HepG2 (cell line): ENCODE data around the gene SLC35D2. TPM values are rescaled to one million over a fixed set of nuclear protein-coding genes. Genes with fewer than 3 reads are reported as not detected.

ENCODE experiments used
- ARNT2 ChIP-seq: sonication (generic); formaldehyde crosslinking; IDR thresholded peaks from 2 replicates; pipeline ENCODE4 v1.8.0; 2022; ENCODE audit warnings: mild to moderate bottlenecking, low read depth, missing genetic modification reagents, moderate library complexity
- ASH2L ChIP-seq: fragments of 300-600, 200-600 bp; sonication (generic); IDR thresholded peaks from 2 replicates; pipeline ENCODE4 v1.7.0; 2017; ENCODE audit warnings: low read depth, mild to moderate bottlenecking, moderate library complexity, mixed read lengths, low read length; ENCODE audit not compliant: insufficient read length
- ATF7-NPFF ChIP-seq: sonication (generic); formaldehyde crosslinking; IDR thresholded peaks from 2 replicates; pipeline ENCODE4 v1.8.1; 2023; ENCODE audit warnings: mild to moderate bottlenecking, low read depth, missing genetic modification reagents, moderate library complexity
- CEBPB ChIP-seq: IDR thresholded peaks from 2 replicates; pipeline ENCODE4 v1.6.1; 2011; ENCODE audit warnings: low read depth, low read length, improper control_type of control experiment, borderline replicate concordance
- CREB1 ChIP-seq, 2 experiments: fragments of 450-650 bp in 1 of 2; IDR thresholded peaks; 2 replicates each; pipeline ENCODE4 v1.6.1; 2016 to 2017; ENCODE audit warnings: control low read depth in 1 of 2, mild to moderate bottlenecking in 1 of 2, missing compliant biosample characterization in 1 of 2, missing genetic modification characterization in 1 of 2
- EHMT2 ChIP-seq: fragments of 200-600 bp; sonication (generic); IDR thresholded peaks from 2 replicates; pipeline ENCODE4 v1.7.0; 2017; ENCODE audit warnings: antibody characterized with exemption, low read depth, low read length, borderline replicate concordance
- HNF4G ChIP-seq, 2 experiments: sonication (generic) in 1 of 2; formaldehyde crosslinking in 1 of 2; IDR thresholded peaks; 2 replicates each; pipeline versions ENCODE4 v1.4.0 to v1.6.1; 2011 to 2020; ENCODE audit warnings: borderline replicate concordance in 2 of 2, low read depth in 2 of 2, mild to moderate bottlenecking in 2 of 2, low read length in 1 of 2, missing genetic modification reagents in 1 of 2, moderate library complexity in 1 of 2
- HOXA5 ChIP-seq: sonication (generic); formaldehyde crosslinking; IDR thresholded peaks from 2 replicates; pipeline ENCODE4 v1.4.0; 2020; ENCODE audit warnings: missing genetic modification reagents
- JUN ChIP-seq: sonication (generic); formaldehyde crosslinking; IDR thresholded peaks from 2 replicates; pipeline ENCODE4 v1.4.0; 2020; ENCODE audit warnings: mild to moderate bottlenecking, missing genetic modification reagents
- MIER3 ChIP-seq: IDR thresholded peaks from 2 replicates; pipeline ENCODE4 v1.6.1; 2016; ENCODE audit warnings: missing compliant biosample characterization, borderline replicate concordance
- PATZ1 ChIP-seq: sonication (generic); formaldehyde crosslinking; IDR thresholded peaks from 2 replicates; pipeline ENCODE4 v1.4.0; 2020; ENCODE audit warnings: missing genetic modification reagents
- PHF21A ChIP-seq: sonication (generic); formaldehyde crosslinking; IDR thresholded peaks from 2 replicates; pipeline ENCODE4 v1.5.0; 2020; ENCODE audit warnings: mild to moderate bottlenecking, missing genetic modification reagents
- POGK ChIP-seq: sonication (generic); formaldehyde crosslinking; conservative IDR thresholded peaks from 2 replicates; pipeline ENCODE4 v1.8.0; 2022; ENCODE audit warnings: mild to moderate bottlenecking, moderate library complexity, missing genetic modification reagents
- POLR2AphosphoS5 ChIP-seq: IDR thresholded peaks from 2 replicates; pipeline ENCODE4 v1.6.1; 2012; ENCODE audit warnings: low read depth, low read length
- RELA ChIP-seq: sonication (generic); formaldehyde crosslinking; IDR thresholded peaks from 2 replicates; pipeline ENCODE4 v1.4.0; 2020; ENCODE audit warnings: missing genetic modification reagents
- SAP130 ChIP-seq: IDR thresholded peaks from 2 replicates; pipeline ENCODE4 v1.6.1; 2016; ENCODE audit warnings: low read depth
- SIX1 ChIP-seq: sonication (generic); formaldehyde crosslinking; IDR thresholded peaks from 2 replicates; pipeline ENCODE4 v1.4.0; 2020; ENCODE audit warnings: missing genetic modification reagents, borderline replicate concordance
- SOX5 ChIP-seq: IDR thresholded peaks from 2 replicates; pipeline ENCODE4 v1.6.1; 2016; ENCODE audit warnings: borderline replicate concordance
- SP5 ChIP-seq: IDR thresholded peaks from 2 replicates; pipeline ENCODE4 v1.6.1; 2016; ENCODE audit warnings: low read depth, borderline replicate concordance
- TEAD3 ChIP-seq: optimal IDR thresholded peaks from 2 replicates; pipeline ENCODE3; 2016; ENCODE audit warnings: borderline replicate concordance
- ZNF121 ChIP-seq: sonication (generic); formaldehyde crosslinking; IDR thresholded peaks from 2 replicates; pipeline ENCODE4 v1.5.0; 2020; ENCODE audit warnings: mild to moderate bottlenecking, missing genetic modification reagents
- ZNF75D ChIP-seq: sonication (generic); formaldehyde crosslinking; IDR thresholded peaks from 2 replicates; pipeline ENCODE4 v1.8.1; 2023; ENCODE audit warnings: missing genetic modification reagents, mild to moderate bottlenecking, borderline replicate concordance
- ZNF788 ChIP-seq: sonication (generic); formaldehyde crosslinking; IDR thresholded peaks from 2 replicates; pipeline ENCODE4 v1.5.0; 2020; ENCODE audit warnings: mild to moderate bottlenecking, missing genetic modification reagents, borderline replicate concordance
- polyA plus RNA-seq, 8 experiments: library from polyadenylated mRNA; depleted of rRNA in 3 of 8; stranded (reverse) in 7 of 8; unstranded in 1 of 8; fragments of >200 nt; fragmentation: Illumina TruSeq in 4 of 8; extraction: Trizol in 4 of 8; gene quantifications; 2 replicates each; pipeline versions ENCODE4 v1.2.1 to v1.2.3, GENCODE V29; 2011 to 2016; ENCODE audit warnings: low read depth in 4 of 8, missing spikeins in 1 of 8, mixed read lengths in 1 of 8; ENCODE audit not compliant: insufficient read depth in 1 of 8
- total RNA-seq, 5 experiments: library from RNA; depleted of rRNA; stranded (reverse); fragments of >200 nt; fragmentation: Illumina TruSeq; extraction: Trizol; gene quantifications; 2 replicates each; pipeline ENCODE4 v1.2.3, GENCODE V29; 2016; ENCODE audit warnings: low read depth in 1 of 5
- TF ChIP-seq, protein P1 (sequence below): sonication (generic); formaldehyde crosslinking; IDR thresholded peaks from 2 replicates; pipeline ENCODE4 v1.4.0; 2020; ENCODE audit warnings: missing genetic modification reagents; ENCODE audit errors: not compliant biosample characterization

SLC35D2 gene
- total and polyA plus RNA-seq, 2 of the 13 experiments (the other 11 are each of a cell fraction or from before 2014, with no cell fraction given): 96.2 to 103 TPM

DNA sequence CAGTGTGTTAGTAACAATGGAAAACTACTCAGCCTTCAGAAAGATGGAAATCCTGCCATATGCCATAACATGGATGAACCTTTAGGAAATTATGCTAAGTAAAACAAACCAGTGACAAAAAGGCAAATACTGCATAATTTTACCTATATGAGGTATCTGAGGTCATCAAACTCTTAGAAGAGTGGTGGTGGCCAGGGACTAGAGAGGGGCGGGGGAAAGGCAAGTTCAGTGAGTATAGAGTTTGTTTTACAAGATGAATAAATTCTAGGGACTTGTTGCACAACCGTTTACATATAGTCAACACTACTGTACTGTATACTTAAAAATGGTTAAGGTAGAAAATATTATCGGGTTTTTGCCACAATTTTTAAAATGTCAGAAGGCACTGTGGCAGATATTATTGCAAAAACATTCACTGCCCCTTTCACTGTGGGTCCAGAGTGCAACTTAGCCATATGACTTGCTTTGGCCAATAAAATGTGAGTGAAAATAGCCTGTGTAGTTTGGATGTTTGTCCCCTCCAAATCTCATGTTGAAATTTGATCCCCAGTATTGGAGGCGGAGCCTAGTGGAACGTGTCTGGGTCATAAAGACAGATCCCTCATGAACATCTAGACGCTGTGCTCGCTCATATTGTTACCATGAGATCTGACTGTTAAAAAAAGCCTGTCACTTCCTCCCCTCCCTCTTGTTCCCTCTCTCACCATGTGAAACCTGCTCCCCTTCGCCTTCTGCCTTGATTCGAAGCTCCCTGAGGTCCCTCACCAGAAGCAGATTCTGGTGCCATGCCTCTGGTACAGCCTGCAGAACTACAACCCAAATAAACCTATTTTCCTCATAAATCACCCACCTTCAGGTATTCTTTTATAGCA is 25.1 kb upstream of the SLC35D2 start (continued):
- TF ChIP-seq PATZ1: peak; percentile 36; the same call in 1 of the 2 replicates
- TF ChIP-seq ASH2L: peak; percentile 95
- TF ChIP-seq, protein P1, sequence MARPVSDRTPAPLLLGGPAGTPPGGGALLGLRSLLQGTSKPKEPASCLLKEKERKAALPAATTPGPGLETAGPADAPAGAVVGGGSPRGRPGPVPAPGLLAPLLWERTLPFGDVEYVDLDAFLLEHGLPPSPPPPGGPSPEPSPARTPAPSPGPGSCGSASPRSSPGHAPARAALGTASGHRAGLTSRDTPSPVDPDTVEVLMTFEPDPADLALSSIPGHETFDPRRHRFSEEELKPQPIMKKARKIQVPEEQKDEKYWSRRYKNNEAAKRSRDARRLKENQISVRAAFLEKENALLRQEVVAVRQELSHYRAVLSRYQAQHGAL: no peak
- TF ChIP-seq SIX1 (CRISPR knock-in tag): peak; percentile 97
- TF ChIP-seq HOXA5 (CRISPR knock-in tag): peak; percentile 28; the same call in 1 of the 2 replicates
- 0 out of 2 replicates have a peak, but pooled peaks have one; percentile 25 for TF ChIP-seq JUN (CRISPR knock-in tag)
- no peak for TF ChIP-seq ZNF75D (CRISPR knock-in tag)
- 0 out of 2 replicates have a peak, but pooled peaks have one; percentile 37 for TF ChIP-seq ZNF788 (CRISPR knock-in tag)
- peak; percentile 78; the same call in 1 of the 2 replicates for TF ChIP-seq SAP130 (CRISPR knock-in tag)
- peak; percentile 61 for TF ChIP-seq POLR2AphosphoS5
- TF ChIP-seq CEBPB: peak; percentile 71; the same call in 1 of the 2 replicates
- no peak for TF ChIP-seq ATF7-NPFF (CRISPR knock-in tag)
- TF ChIP-seq RELA (CRISPR knock-in tag): no peak
- peak; percentile 22; the same call in 1 of the 2 replicates for TF ChIP-seq CREB1 (IDR thresholded peaks at IDR 0.05)
- peak; percentile 76 for TF ChIP-seq CREB1 (CRISPR knock-in tag; IDR thresholded peaks at IDR 0.05)
- TF ChIP-seq MIER3: 0 out of 2 replicates have a peak, but pooled peaks have one; percentile 76
- TF ChIP-seq SP5 (CRISPR knock-in tag): peak; percentile 44; the same call in 1 of the 2 replicates
- 0 out of 2 replicates have a peak, but pooled peaks have one; percentile 36 for TF ChIP-seq EHMT2
- TF ChIP-seq PHF21A (CRISPR knock-in tag): peak; percentile 45
- TF ChIP-seq ZNF121 (CRISPR knock-in tag): 0 out of 2 replicates have a peak, but pooled peaks have one; percentile 40
- peak; percentile 60; the same call in 1 of the 2 replicates for TF ChIP-seq SOX5 (CRISPR knock-in tag)
- TF ChIP-seq HNF4G (IDR thresholded peaks at IDR 0.05; ENCODE audit: borderline replicate concordance, low read depth, low read length): peak; percentile 62; the same call in 1 of the 2 replicates
- TF ChIP-seq HNF4G (CRISPR knock-in tag; IDR thresholded peaks at IDR 0.05; ENCODE audit: borderline replicate concordance, low read depth): peak; percentile 27; the same call in 1 of the 2 replicates
- peak; percentile 58 for TF ChIP-seq TEAD3 (CRISPR knock-in tag)
- 0 out of 2 replicates have a peak, but pooled peaks have one; percentile 32 for TF ChIP-seq ARNT2 (CRISPR knock-in tag)
- peak; percentile 68 for TF ChIP-seq POGK
